K562 (cell line): Measurements from ENCODE around the gene SCN1B. TPM values are rescaled to one million over a fixed set of nuclear protein-coding genes. Genes with fewer than 3 reads are reported as not detected.

Experiments used
- ATAC-seq: fragments of 200-7000 bp; cut with Tn5 transposase; 3 replicates; pipeline ENCODE4 v1.9.1; 2020; ENCODE audit warnings: moderate library complexity
- BruUV-seq: library from RNA; stranded (reverse); fragments of 400-500 nt; replicated peaks from 2 replicates; lab custom pipeline; 2021; lab: Mats Ljungman, UMichigan
- CTCF ChIA-PET: fragments of 300-600 bp; formaldehyde crosslinking; extraction: SDS; loops from one replicate; lab custom pipeline; 2021; ENCODE audit warnings: low intra/inter-chr PET ratio; lab: Yijun Ruan, JAX
- POLR2A ChIA-PET: fragments of 300-600, 350-650 bp; sonication (Branson Sonifier 250); formaldehyde crosslinking; extraction: SDS; loops from one replicate; lab custom pipeline; 2021; ENCODE audit warnings: antibody characterized with exemption, inconsistent platforms; lab: Yijun Ruan, JAX
- DNase-seq, 4 experiments: peaks; one replicate each; pipeline versions ENCODE4 v3.0.0 to v3.0.0-alpha.2; 2011 to 2018; ENCODE audit warnings: low spot score in 3 of 4, mixed read lengths in 3 of 4; ENCODE audit errors: extremely low read depth in 1 of 4
- FAIRE-seq: peaks from 2 replicates; lab custom pipeline; 2011; peaks lifted over from hg19 to GRCh38; lab: Jason Lieb, UNC
- H2AFZ ChIP-seq: 2 replicates; pipeline ENCODE4 v1.6.0; 2011; ENCODE audit warnings: low read depth, low read length, control low read depth, inconsistent platforms
- H3K27ac ChIP-seq: fragments of 200-600 bp; 3 replicates; pipeline ENCODE4 v1.8.0; 2011; ENCODE audit warnings: low read depth, mild to moderate bottlenecking, control low read depth, inconsistent platforms, low read length, moderate library complexity, mixed read lengths; ENCODE audit errors: extremely low read depth
- H3K27me3 ChIP-seq, 2 experiments: fragments of 300-600 bp in 1 of 2; 2 replicates in 1 of 2; 3 replicates in 1 of 2; pipeline versions ENCODE4 v1.6.0 to v1.8.0; 2011; ENCODE audit warnings: inconsistent platforms in 2 of 2, low read length in 2 of 2, mild to moderate bottlenecking in 1 of 2, mixed read lengths in 1 of 2, moderate library complexity in 1 of 2; ENCODE audit not compliant: control insufficient read depth in 2 of 2, insufficient read depth in 2 of 2
- H3K36me3 ChIP-seq: fragments of 300-600 bp; 3 replicates; pipeline ENCODE4 v1.8.0; 2011; ENCODE audit warnings: mild to moderate bottlenecking, low read length, inconsistent platforms; ENCODE audit not compliant: control insufficient read depth, insufficient read depth
- H3K4me1 ChIP-seq, 2 experiments: fragments of 200-600 bp in 1 of 2; replicated peaks in 1 of 2; 2 replicates in 1 of 2; 3 replicates in 1 of 2; pipeline versions ENCODE4 v1.5.1 to v1.8.0; 2011; ENCODE audit warnings: inconsistent platforms in 2 of 2, low read length in 2 of 2, mild to moderate bottlenecking in 1 of 2, mixed read lengths in 1 of 2, moderate library complexity in 1 of 2; ENCODE audit not compliant: control insufficient read depth in 2 of 2, insufficient read depth in 2 of 2
- H3K4me2 ChIP-seq: 2 replicates; pipeline ENCODE4 v1.6.1; 2011; ENCODE audit warnings: low read length, control low read depth, inconsistent platforms, mixed read lengths; ENCODE audit not compliant: insufficient read depth
- H3K4me3 ChIP-seq: fragments of 200-600 bp; sonication (generic), shearing (Covaris generic); 2 replicates; pipeline ENCODE4 v1.5.1; 2016; ENCODE audit warnings: control low read depth, inconsistent platforms
- H3K79me2 ChIP-seq: fragments of 200-600 bp; 3 replicates; pipeline ENCODE4 v1.8.0; 2011; ENCODE audit warnings: low read length, inconsistent platforms; ENCODE audit not compliant: control insufficient read depth, insufficient read depth
- H3K9ac ChIP-seq, 2 experiments: 2 replicates each; pipeline versions ENCODE4 v1.6.0 to v1.6.1; 2011; ENCODE audit warnings: low read depth in 2 of 2, low read length in 2 of 2, control low read depth in 1 of 2, inconsistent platforms in 1 of 2, mild to moderate bottlenecking in 1 of 2, mixed read lengths in 1 of 2; ENCODE audit not compliant: insufficient read depth in 1 of 2
- H3K9me1 ChIP-seq: one replicate; pipeline ENCODE4 v1.6.0; 2011; ENCODE audit warnings: inconsistent platforms, mild to moderate bottlenecking, low read length, moderate library complexity; ENCODE audit not compliant: control insufficient read depth, insufficient read depth
- H3K9me3 ChIP-seq: replicated peaks from 2 replicates; pipeline ENCODE4 v1.5.1; 2011; ENCODE audit warnings: low read depth, low read length, inconsistent platforms; ENCODE audit not compliant: control insufficient read depth, insufficient read depth
- H4K20me1 ChIP-seq: replicated peaks from 2 replicates; pipeline ENCODE4 v1.6.1; 2011; ENCODE audit warnings: low read length, inconsistent platforms, mixed read lengths; ENCODE audit not compliant: control insufficient read depth, insufficient read depth
- ATF1 ChIP-seq, 2 experiments: fragments of 450-650 bp in 1 of 2; IDR thresholded peaks; 2 replicates each; pipeline ENCODE4 v1.6.1; 2016; ENCODE audit warnings: missing compliant biosample characterization in 1 of 2, missing genetic modification characterization in 1 of 2
- MAZ ChIP-seq, 2 experiments: fragments of 450-650 bp in 1 of 2; sonication (generic) in 1 of 2; formaldehyde crosslinking; IDR thresholded peaks in 1 of 2; conservative IDR thresholded peaks in 1 of 2; 2 replicates each; pipeline versions ENCODE4 v1.4.0 to v1.5.0; 2020; ENCODE audit warnings: mild to moderate bottlenecking in 1 of 2, missing genetic modification reagents in 1 of 2
- ZBTB7A ChIP-seq: IDR thresholded peaks from 2 replicates; pipeline ENCODE4 v1.6.1; 2011; ENCODE audit warnings: low read depth, mild to moderate bottlenecking, low read length, moderate library complexity, borderline replicate concordance; ENCODE audit not compliant: control insufficient read depth
- WGBS: fragments of 100-300 bp; shearing (Covaris generic); methylation state at CpG from one replicate; pipeline ENCODE4 v1.1.6; 2016; ENCODE audit warnings: low coverage, mixed read lengths; ENCODE audit not compliant: insufficient coverage; ENCODE audit errors: missing lambda C conversion rate; 5-methylcytosine and 5-hydroxymethylcytosine counted together
- in situ Hi-C: fragments of 300-500 bp; cut with MboI; formaldehyde crosslinking; loops from 4 replicates; pipeline ENCODE4 v1.15.0; 2018; ENCODE audit warnings: inconsistent platforms, mixed read lengths
- intact Hi-C: fragments of 100-400 bp; cut with micrococcal nuclease; formaldehyde crosslinking; loops from 2 replicates; pipeline ENCODE4 v1.14.2; 2022
- polyA plus RNA-seq, 8 experiments: library from polyadenylated mRNA; depleted of rRNA in 4 of 8; stranded (reverse) in 5 of 8; unstranded in 3 of 8; fragments of >200 nt; fragmentation: Nextera tagmentation in 2 of 8; fragmentation: Illumina TruSeq in 1 of 8; extraction: Ambion mirVana in 2 of 8; extraction: Trizol in 1 of 8; gene quantifications; 2 replicates each; pipeline versions ENCODE4 v1.2.1 to v1.2.3, GENCODE V29; 2011 to 2014; ENCODE audit warnings: inconsistent platforms in 1 of 8, missing spikeins in 1 of 8
- total RNA-seq, 7 experiments: library from RNA; depleted of rRNA in 6 of 7; stranded (reverse); fragments of >200 nt in 6 of 7; fragmentation: Illumina TruSeq in 2 of 7; extraction: Trizol in 2 of 7; gene quantifications; 2 replicates each; pipeline versions ENCODE4 v1.2.1 to v1.2.3, GENCODE V29; 2011 to 2021; ENCODE audit warnings: low replicate concordance in 1 of 7
- TF ChIP-seq, protein P1 (sequence below), 2 experiments: IDR thresholded peaks; 2 replicates each; pipeline ENCODE4 v1.6.1; 2012; ENCODE audit warnings: improper control_type of control experiment in 2 of 2, low read depth in 2 of 2, low read length in 2 of 2, borderline replicate concordance in 1 of 2
- TF ChIP-seq, protein P2 (sequence below), 2 experiments: fragments of 200-800 bp in 1 of 2; sonication (Bioruptor generic) in 1 of 2; sonication (generic) in 1 of 2; formaldehyde crosslinking in 1 of 2; IDR thresholded peaks in 1 of 2; conservative IDR thresholded peaks in 1 of 2; 2 replicates each; pipeline versions ENCODE4 v1.5.0 to v1.6.1; 2016 to 2020; ENCODE audit warnings: missing compliant biosample characterization in 1 of 2, missing genetic modification characterization in 1 of 2, missing genetic modification reagents in 1 of 2
- TF ChIP-seq, protein P3 (sequence below): fragments of 450-650 bp; IDR thresholded peaks from 2 replicates; pipeline ENCODE4 v1.6.1; 2016; ENCODE audit warnings: borderline replicate concordance
- TF ChIP-seq, protein P4 (sequence below): fragments of 200-800 bp; sonication (Bioruptor generic); IDR thresholded peaks from 2 replicates; pipeline ENCODE4 v1.6.1; 2017; ENCODE audit warnings: missing genetic modification characterization, missing compliant biosample characterization

Gene SCN1B
- total and polyA plus RNA-seq, 9 of the 15 experiments (the other 6 are each of a cell fraction or from before 2014, with no cell fraction given): 0.03 to 2.5 (median 0.91) TPM

DNA sequence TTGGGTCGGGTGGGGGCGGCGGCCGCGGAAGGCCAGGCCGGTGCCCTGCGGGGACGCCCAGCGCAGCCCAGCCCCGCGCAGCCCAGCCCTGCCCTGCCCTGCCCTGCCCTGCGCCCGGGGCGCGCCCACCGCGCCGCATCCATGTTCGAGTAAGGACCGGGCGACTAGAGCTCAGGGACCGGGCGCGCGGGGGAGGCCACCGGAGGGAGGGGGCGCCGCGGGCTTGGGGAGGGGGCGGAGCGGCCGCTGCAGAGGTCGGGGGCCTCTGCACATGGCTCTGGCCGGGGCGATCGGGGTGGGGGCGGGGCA, 30.0 kb upstream of the SCN1B start (continued):
- TF ChIP-seq MAZ (CRISPR knock-in tag; conservative IDR thresholded peaks at IDR 0.05 in 1 of 2, IDR thresholded peaks at IDR 0.05 in 1 of 2): 0 out of 4 replicates have a peak, but pooled peaks of 1 of the 2 experiments have one; percentile 6
- TF ChIP-seq, protein P1, sequence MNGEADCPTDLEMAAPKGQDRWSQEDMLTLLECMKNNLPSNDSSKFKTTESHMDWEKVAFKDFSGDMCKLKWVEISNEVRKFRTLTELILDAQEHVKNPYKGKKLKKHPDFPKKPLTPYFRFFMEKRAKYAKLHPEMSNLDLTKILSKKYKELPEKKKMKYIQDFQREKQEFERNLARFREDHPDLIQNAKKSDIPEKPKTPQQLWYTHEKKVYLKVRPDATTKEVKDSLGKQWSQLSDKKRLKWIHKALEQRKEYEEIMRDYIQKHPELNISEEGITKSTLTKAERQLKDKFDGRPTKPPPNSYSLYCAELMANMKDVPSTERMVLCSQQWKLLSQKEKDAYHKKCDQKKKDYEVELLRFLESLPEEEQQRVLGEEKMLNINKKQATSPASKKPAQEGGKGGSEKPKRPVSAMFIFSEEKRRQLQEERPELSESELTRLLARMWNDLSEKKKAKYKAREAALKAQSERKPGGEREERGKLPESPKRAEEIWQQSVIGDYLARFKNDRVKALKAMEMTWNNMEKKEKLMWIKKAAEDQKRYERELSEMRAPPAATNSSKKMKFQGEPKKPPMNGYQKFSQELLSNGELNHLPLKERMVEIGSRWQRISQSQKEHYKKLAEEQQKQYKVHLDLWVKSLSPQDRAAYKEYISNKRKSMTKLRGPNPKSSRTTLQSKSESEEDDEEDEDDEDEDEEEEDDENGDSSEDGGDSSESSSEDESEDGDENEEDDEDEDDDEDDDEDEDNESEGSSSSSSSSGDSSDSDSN (IDR thresholded peaks at IDR 0.05; ENCODE audit: borderline replicate concordance in 1 of 2, low read depth in 2 of 2, low read length in 2 of 2): peak in 1 of 2 experiments; percentile 58; a peak in 1 of 4 replicates

DNA sequence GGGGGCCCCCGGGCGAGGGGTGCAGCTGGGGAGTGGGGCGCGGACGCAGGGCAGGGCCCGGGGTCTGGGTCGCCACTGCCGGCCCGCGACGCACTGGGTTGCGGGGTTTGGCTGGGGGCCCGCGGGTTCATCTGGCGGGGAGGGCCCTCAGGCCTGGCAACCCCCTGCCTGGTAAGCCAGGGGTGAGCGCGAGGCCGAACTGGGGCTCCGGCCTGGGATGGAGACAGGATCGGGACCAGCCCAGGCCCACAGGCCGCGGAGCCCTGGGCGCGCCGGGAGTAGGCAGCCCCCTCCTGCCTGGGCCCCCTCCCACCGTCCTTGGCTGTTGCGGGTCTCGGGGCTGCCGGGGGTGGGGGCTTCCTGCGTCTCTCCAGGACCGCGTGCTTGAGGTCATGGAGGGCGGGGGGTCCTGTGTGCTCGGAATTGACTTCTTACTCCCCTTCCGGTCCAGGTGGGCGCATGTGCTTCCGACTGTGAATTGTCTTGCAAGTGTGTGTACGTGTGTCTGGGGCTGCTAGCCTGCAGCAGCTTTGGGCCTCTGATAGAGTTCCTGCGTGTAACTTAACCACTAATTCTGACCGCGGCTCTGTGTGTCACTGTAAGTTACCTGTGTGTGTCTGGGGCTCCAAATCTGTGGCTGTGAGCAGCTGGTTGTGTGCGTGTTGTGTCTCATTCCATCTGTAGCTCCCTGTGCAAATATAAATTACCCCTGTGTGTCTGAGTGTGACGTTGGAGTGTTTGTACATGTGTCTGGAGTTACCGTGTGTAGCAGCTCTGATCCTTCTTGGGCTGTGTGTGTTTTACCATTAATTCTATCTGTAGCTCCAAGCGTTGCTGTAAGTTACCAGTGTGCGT, 29.4 kb upstream of the SCN1B start:
- peaks cover 59% of the 10 kb centered on the region for H3K79me2 ChIP-seq
- H3K27me3 ChIP-seq: no peaks in the 10 kb centered on the region
- no peaks in the 10 kb centered on the region for H3K9me3 ChIP-seq
- H3K27ac ChIP-seq: peak overlapping the region; percentile 80
- peaks cover 27 to 54% of the 10 kb centered on the region in 2 experiments for H3K4me1 ChIP-seq
- intact Hi-C loops (loop anchor here (1.0 kb wide), 1 partner anchor 28 kb away; no protein-coding TSS in a partner anchor), in situ Hi-C loops (no loop called here)
- POLR2A ChIA-PET: interaction anchor here (0.6 to 2.2 kb wide), 6 partner anchors 14 to 441 kb away, joined by 3 to 5 read pairs (median 3); no protein-coding TSS in a partner anchor
- DNase-seq (peak; percentile 45 to 82 (median 74)), ATAC-seq (peak; percentile 16), FAIRE-seq (peak; percentile 84)
- peaks cover 37% of the 10 kb centered on the region; the same call in 2 of the 3 replicates for H3K36me3 ChIP-seq
- H3K9me1 ChIP-seq: no peaks in the 10 kb centered on the region
- H2AFZ ChIP-seq: 0 out of 2 replicates have a peak overlapping the region, but pooled peaks have one; percentile 7
- H3K9ac ChIP-seq: peak overlapping the region; percentile 70 to 95
- TSS peak; percentile 46 for BruUV-seq
- peaks cover 6% of the 10 kb centered on the region for H4K20me1 ChIP-seq
- CTCF ChIA-PET: no interaction called here
- WGBS: under 1% methylated on average over 21 of the region's 46 CpGs
- peak overlapping the region; percentile 77 for H3K4me3 ChIP-seq
- H3K4me2 ChIP-seq: peak overlapping the region; percentile 93
- TF ChIP-seq ATF1 (CRISPR knock-in tag; IDR thresholded peaks at IDR 0.05) (no peak), ATF1 (tag; IDR thresholded peaks at IDR 0.05) (0 out of 2 replicates have a peak, but pooled peaks have one; percentile 13), MAZ (CRISPR knock-in tag; conservative IDR thresholded peaks at IDR 0.05 in 1 of 2, IDR thresholded peaks at IDR 0.05 in 1 of 2) (peak; percentile 21 to 55; a peak in 3 of 4 replicates), ZBTB7A (peak; percentile 57)
- TF ChIP-seq, protein P2, sequence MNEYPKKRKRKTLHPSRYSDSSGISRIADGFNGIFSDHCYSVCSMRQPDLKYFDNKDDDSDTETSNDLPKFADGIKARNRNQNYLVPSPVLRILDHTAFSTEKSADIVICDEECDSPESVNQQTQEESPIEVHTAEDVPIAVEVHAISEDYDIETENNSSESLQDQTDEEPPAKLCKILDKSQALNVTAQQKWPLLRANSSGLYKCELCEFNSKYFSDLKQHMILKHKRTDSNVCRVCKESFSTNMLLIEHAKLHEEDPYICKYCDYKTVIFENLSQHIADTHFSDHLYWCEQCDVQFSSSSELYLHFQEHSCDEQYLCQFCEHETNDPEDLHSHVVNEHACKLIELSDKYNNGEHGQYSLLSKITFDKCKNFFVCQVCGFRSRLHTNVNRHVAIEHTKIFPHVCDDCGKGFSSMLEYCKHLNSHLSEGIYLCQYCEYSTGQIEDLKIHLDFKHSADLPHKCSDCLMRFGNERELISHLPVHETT (CRISPR knock-in tag; conservative IDR thresholded peaks at IDR 0.05 in 1 of 2, IDR thresholded peaks at IDR 0.05 in 1 of 2): peak in 1 of 2 experiments; percentile 2; a peak in 1 of 4 replicates
- TF ChIP-seq, protein P3, sequence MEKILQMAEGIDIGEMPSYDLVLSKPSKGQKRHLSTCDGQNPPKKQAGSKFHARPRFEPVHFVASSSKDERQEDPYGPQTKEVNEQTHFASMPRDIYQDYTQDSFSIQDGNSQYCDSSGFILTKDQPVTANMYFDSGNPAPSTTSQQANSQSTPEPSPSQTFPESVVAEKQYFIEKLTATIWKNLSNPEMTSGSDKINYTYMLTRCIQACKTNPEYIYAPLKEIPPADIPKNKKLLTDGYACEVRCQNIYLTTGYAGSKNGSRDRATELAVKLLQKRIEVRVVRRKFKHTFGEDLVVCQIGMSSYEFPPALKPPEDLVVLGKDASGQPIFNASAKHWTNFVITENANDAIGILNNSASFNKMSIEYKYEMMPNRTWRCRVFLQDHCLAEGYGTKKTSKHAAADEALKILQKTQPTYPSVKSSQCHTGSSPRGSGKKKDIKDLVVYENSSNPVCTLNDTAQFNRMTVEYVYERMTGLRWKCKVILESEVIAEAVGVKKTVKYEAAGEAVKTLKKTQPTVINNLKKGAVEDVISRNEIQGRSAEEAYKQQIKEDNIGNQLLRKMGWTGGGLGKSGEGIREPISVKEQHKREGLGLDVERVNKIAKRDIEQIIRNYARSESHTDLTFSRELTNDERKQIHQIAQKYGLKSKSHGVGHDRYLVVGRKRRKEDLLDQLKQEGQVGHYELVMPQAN: peak; percentile 60; the same call in 1 of the 2 replicates
- TF ChIP-seq, protein P4, sequence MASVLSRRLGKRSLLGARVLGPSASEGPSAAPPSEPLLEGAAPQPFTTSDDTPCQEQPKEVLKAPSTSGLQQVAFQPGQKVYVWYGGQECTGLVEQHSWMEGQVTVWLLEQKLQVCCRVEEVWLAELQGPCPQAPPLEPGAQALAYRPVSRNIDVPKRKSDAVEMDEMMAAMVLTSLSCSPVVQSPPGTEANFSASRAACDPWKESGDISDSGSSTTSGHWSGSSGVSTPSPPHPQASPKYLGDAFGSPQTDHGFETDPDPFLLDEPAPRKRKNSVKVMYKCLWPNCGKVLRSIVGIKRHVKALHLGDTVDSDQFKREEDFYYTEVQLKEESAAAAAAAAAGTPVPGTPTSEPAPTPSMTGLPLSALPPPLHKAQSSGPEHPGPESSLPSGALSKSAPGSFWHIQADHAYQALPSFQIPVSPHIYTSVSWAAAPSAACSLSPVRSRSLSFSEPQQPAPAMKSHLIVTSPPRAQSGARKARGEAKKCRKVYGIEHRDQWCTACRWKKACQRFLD (CRISPR knock-in tag): 0 out of 2 replicates have a peak, but pooled peaks have one; percentile 41
